ENCODE results near the gene NUB1.

DNA sequence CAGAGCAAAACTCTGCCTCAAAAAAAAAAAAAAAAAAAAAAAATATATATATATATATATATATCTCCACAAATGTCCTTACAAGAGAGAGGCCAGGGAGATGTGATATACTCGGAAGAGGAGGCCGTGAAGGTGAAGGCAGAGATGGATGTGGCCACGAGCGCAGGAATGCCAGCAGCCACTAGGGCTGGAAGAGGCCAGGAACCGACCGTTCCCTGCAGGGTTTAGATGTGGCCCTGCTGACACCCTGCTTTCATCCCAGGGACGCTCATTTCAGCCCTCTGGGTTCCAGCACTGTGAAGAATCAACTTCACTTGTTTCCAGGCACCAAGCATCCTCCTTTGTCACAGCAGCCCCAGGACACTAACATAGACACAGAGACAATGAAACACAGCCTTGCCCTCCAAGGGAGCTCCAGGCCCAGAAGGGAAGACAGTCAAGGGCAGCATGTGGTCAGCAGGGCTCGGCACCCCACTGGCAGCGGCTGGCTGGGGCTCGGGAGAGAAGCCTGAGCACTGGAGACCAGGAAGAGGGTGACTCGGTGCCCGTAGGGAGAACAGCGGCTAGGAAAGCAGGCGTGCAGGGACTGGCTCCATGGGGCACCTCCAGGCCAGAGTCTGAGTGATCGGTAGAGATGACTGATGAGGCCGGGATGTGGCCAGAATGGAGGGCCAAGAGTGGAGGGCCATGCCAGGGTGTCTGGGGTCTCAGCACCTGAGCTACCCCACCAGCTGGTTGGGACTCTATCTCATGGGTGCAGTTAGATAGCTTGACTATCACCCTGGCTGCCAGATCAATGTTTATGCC lies 60.6 kb downstream of the NUB1 start:
- no peak for TF ChIP-seq SUZ12 (IDR thresholded peaks at IDR 0.05; ENCODE audit: extremely low read depth, insufficient read depth, insufficient read length)
- no peak for TF ChIP-seq ZNF274 (IDR thresholded peaks at IDR 0.05; ENCODE audit: low read depth, low read length)
- no peak for TF ChIP-seq YY1 (IDR thresholded peaks at IDR 0.05; ENCODE audit: insufficient read depth, insufficient read length)

Data from NT2/D1 (cell line).